GM12878 (cell line): ENCODE results near the gene NT5C2. TPM values are rescaled to one million over a fixed set of nuclear protein-coding genes. Genes with fewer than 3 reads are reported as not detected.

Experiments used
- ATAC-seq: fragments of 200-7000 bp; cut with Tn5 transposase; 3 replicates; pipeline ENCODE4 v1.9.1; 2020; ENCODE audit warnings: mild to moderate bottlenecking, moderate library complexity
- BruUV-seq: library from RNA; stranded (reverse); fragments of 400-500 nt; replicated peaks from 2 replicates; lab custom pipeline; 2021; lab: Mats Ljungman, UMichigan
- CTCF ChIA-PET: fragments of 300-600 bp; sonication (Branson Sonifier 250); formaldehyde crosslinking; extraction: SDS; loops from one replicate; lab custom pipeline; 2021; ENCODE audit warnings: inconsistent platforms; lab: Yijun Ruan, JAX
- POLR2A ChIA-PET: fragments of 350-600 bp; formaldehyde crosslinking; extraction: SDS; loops from one replicate; lab custom pipeline; 2021; ENCODE audit warnings: inconsistent platforms; lab: Charles Lee
- RAD21 ChIA-PET: fragments of 300-600 bp; sonication (Branson Sonifier 250); formaldehyde crosslinking; loops from one replicate; lab custom pipeline; 2023; ENCODE audit warnings: antibody characterized with exemption; ENCODE audit not compliant: unreplicated experiment; lab: Charles Lee
- SMC1A ChIA-PET: fragments of 300-600 bp; sonication (Branson Sonifier 250); formaldehyde crosslinking; loops from one replicate; lab custom pipeline; 2023; ENCODE audit not compliant: unreplicated experiment, uncharacterized antibody; lab: Charles Lee
- DNase-seq: peaks from one replicate; pipeline ENCODE4 v3.0.0-alpha.2; 2011; ENCODE audit warnings: low read depth, low spot score
- FAIRE-seq: peaks from 3 replicates; lab custom pipeline; 2011; peaks lifted over from hg19 to GRCh38; lab: Jason Lieb, UNC
- H2AFZ ChIP-seq: 2 replicates; pipeline ENCODE4 v1.6.0; 2011; ENCODE audit warnings: low read depth, low read length, control low read depth; ENCODE audit not compliant: control insufficient read depth
- H3K27ac ChIP-seq: 2 replicates; pipeline ENCODE4 v1.5.1; 2011; ENCODE audit warnings: control low read depth; ENCODE audit not compliant: control insufficient read depth, insufficient read depth
- H3K27me3 ChIP-seq, 2 experiments: replicated peaks in 1 of 2; 2 replicates each; pipeline versions ENCODE4 v1.6.0 to v1.6.1; 2011; ENCODE audit warnings: low read length in 1 of 2; ENCODE audit not compliant: control insufficient read depth in 2 of 2, insufficient read depth in 2 of 2
- H3K36me3 ChIP-seq, 2 experiments: 2 replicates each; pipeline ENCODE4 v1.5.1; 2011; ENCODE audit warnings: low read length in 1 of 2; ENCODE audit not compliant: control insufficient read depth in 2 of 2, insufficient read depth in 2 of 2
- H3K4me1 ChIP-seq: 2 replicates; pipeline ENCODE4 v1.6.1; 2011; ENCODE audit warnings: mild to moderate bottlenecking, low read length, moderate library complexity, mixed read lengths; ENCODE audit not compliant: control insufficient read depth, insufficient read depth
- H3K4me2 ChIP-seq: 2 replicates; pipeline ENCODE4 v1.6.0; 2011; ENCODE audit warnings: control low read depth; ENCODE audit not compliant: control insufficient read depth, insufficient read depth
- H3K4me3 ChIP-seq: fragments of 200-600 bp; sonication (generic); 2 replicates; pipeline ENCODE4 v1.5.1; 2016
- H3K79me2 ChIP-seq: 2 replicates; pipeline ENCODE4 v1.6.0; 2011; ENCODE audit warnings: low read length; ENCODE audit not compliant: control insufficient read depth, insufficient read depth
- H3K9ac ChIP-seq: 2 replicates; pipeline ENCODE4 v1.8.0; 2011; ENCODE audit warnings: low read length, control low read depth, mixed read lengths; ENCODE audit not compliant: control insufficient read depth, insufficient read depth
- H3K9me3 ChIP-seq: replicated peaks from 3 replicates; pipeline ENCODE4 v1.5.1; 2011; ENCODE audit warnings: mild to moderate bottlenecking, low read length; ENCODE audit not compliant: control insufficient read depth, insufficient read depth
- H4K20me1 ChIP-seq: 2 replicates; pipeline ENCODE4 v1.6.0; 2011; ENCODE audit not compliant: control insufficient read depth, insufficient read depth
- BACH1 ChIP-seq: fragments of 450-650 bp; IDR thresholded peaks from 2 replicates; pipeline ENCODE4 v1.6.1; 2017; ENCODE audit warnings: mild to moderate bottlenecking, borderline replicate concordance
- BCL11A ChIP-seq: IDR thresholded peaks from 2 replicates; pipeline ENCODE4 v1.6.1; 2011; ENCODE audit warnings: low read depth, low read length
- BHLHE40 ChIP-seq, 2 experiments: fragments of 450-650 bp in 1 of 2; IDR thresholded peaks; 2 replicates each; pipeline ENCODE4 v1.6.1; 2011 to 2017; ENCODE audit warnings: low read depth in 2 of 2, borderline replicate concordance in 1 of 2, improper control_type of control experiment in 1 of 2, low read length in 1 of 2, mild to moderate bottlenecking in 1 of 2
- CBFB ChIP-seq: IDR thresholded peaks from 2 replicates; pipeline ENCODE4 v1.6.1; 2016; ENCODE audit warnings: antibody characterized with exemption, low read depth
- CHD4 ChIP-seq: fragments of 200-600 bp; sonication (generic); IDR thresholded peaks from 2 replicates; pipeline ENCODE4 v1.6.1; 2016; ENCODE audit warnings: mild to moderate bottlenecking
- KAT2A ChIP-seq: conservative IDR thresholded peaks from 2 replicates; pipeline ENCODE4 v1.6.1; 2011; ENCODE audit warnings: low read depth, low read length; ENCODE audit not compliant: control insufficient read depth
- KDM1A ChIP-seq: fragments of 200-600 bp; sonication (generic); IDR thresholded peaks from 2 replicates; pipeline ENCODE4 v1.6.1; 2016; ENCODE audit warnings: borderline replicate concordance
- RBBP5 ChIP-seq: fragments of 200-600 bp; sonication (generic); conservative IDR thresholded peaks from 2 replicates; pipeline ENCODE4 v1.6.1; 2016
- RCOR1 ChIP-seq: conservative IDR thresholded peaks from 2 replicates; pipeline ENCODE4 v1.6.1; 2012; ENCODE audit warnings: low read depth, low read length, improper control_type of control experiment
- SMC3 ChIP-seq: IDR thresholded peaks from 2 replicates; pipeline ENCODE4 v1.6.1; 2011; ENCODE audit warnings: low read length, improper control_type of control experiment, borderline replicate concordance
- STAT1 ChIP-seq: fragments of 450-650 bp; conservative IDR thresholded peaks from 2 replicates; pipeline ENCODE4 v1.6.1; 2014; ENCODE audit warnings: antibody characterized with exemption, mild to moderate bottlenecking
- WGBS: methylation state at CpG from one replicate; pipeline ENCODE4 v1.1.6; 2016; ENCODE audit warnings: low lambda C conversion rate; ENCODE audit not compliant: insufficient replicate concordance, insufficient coverage; ENCODE audit errors: missing lambda C conversion rate; 5-methylcytosine and 5-hydroxymethylcytosine counted together
- in situ Hi-C: fragments of 300-500 bp; cut with MboI; formaldehyde crosslinking; loops from 9 replicates; pipeline ENCODE4 v1.14.3; 2018; ENCODE audit warnings: mixed read lengths
- intact Hi-C: fragments of 100-400 bp; cut with micrococcal nuclease; formaldehyde crosslinking; loops from one replicate; pipeline ENCODE4 v1.14.2; 2022; ENCODE audit not compliant: unreplicated experiment
- polyA plus RNA-seq, 11 experiments: library from polyadenylated mRNA; depleted of rRNA in 4 of 11; unstranded in 6 of 11; stranded (reverse) in 5 of 11; fragments of >200 nt; fragmentation: Nextera tagmentation in 4 of 11; fragmentation: Illumina TruSeq in 1 of 11; extraction: Ambion mirVana in 4 of 11; extraction: Trizol in 1 of 11; gene quantifications; 1 replicate in 1 of 11; 2 replicates in 10 of 11; pipeline versions ENCODE4 v1.2.1 to v1.2.3, GENCODE V29; 2011 to 2016; ENCODE audit warnings: inconsistent platforms in 2 of 11, missing spikeins in 2 of 11, low read depth in 1 of 11
- total RNA-seq, 4 experiments: library from RNA; depleted of rRNA in 3 of 4; stranded (reverse); fragments of >200 nt in 3 of 4; fragmentation: Illumina TruSeq in 1 of 4; extraction: Trizol in 1 of 4; gene quantifications; 2 replicates each; pipeline versions ENCODE4 v1.2.1 to v1.2.3, GENCODE V29; 2013 to 2021
- TF ChIP-seq, protein P1 (sequence below): fragments of 450-650 bp; IDR thresholded peaks from 2 replicates; pipeline ENCODE4 v1.6.1; 2017; ENCODE audit warnings: borderline replicate concordance
- TF ChIP-seq, protein P2 (sequence below): fragments of 150-350 bp; IDR thresholded peaks from 2 replicates; pipeline ENCODE4 v1.6.1; 2014; ENCODE audit warnings: mild to moderate bottlenecking, low read depth, low read length
- TF ChIP-seq, protein P3 (sequence below): fragments of 450-650 bp; IDR thresholded peaks from 2 replicates; pipeline ENCODE4 v1.6.1; 2016; ENCODE audit warnings: mild to moderate bottlenecking, moderate library complexity, borderline replicate concordance
- TF ChIP-seq, protein P4 (sequence below): fragments of 450-650 bp; formaldehyde crosslinking; IDR thresholded peaks from 2 replicates; pipeline ENCODE4 v1.5.0; 2022; ENCODE audit warnings: mild to moderate bottlenecking, missing genetic modification characterization

Gene NT5C2
- total and polyA plus RNA-seq, 10 of the 15 experiments (the other 5 are each of a cell fraction or from before 2014, with no cell fraction given): 15.8 to 70.1 (median 56.0) TPM

DNA sequence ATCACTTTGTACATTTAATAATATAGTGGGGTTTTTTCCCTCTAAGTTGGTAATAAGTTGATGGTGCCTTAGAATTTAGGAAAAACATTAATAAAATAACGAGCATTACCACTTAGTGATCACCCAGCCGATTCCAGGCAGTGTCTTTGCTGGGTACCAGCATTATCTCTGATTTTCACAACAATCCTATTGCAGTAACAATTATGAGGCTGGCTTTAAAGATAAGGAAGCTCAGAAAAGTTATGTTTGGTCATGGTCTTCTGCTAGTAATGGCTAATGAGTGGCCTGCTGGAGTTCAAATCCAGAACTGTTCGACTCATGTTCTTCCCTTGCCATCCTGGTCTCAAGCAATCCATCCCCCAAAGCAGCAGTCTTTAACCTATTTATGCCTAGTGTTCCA, 147.1 kb downstream of the NT5C2 start:
- Histone ChIP-seq H3K9me3 (no peaks in the 10 kb centered on the region), H3K27ac (no peak overlapping the region), H2AFZ (no peak overlapping the region), H3K9ac (no peak overlapping the region), H3K36me3 (no peaks in the 10 kb centered on the region), H3K27me3 (no peaks in the 10 kb centered on the region), H4K20me1 (no peaks in the 10 kb centered on the region), H3K79me2 (no peaks in the 10 kb centered on the region), H3K4me3 (no peak overlapping the region), H3K4me2 (no peak overlapping the region), H3K4me1 (no peaks in the 10 kb centered on the region)
- BruUV-seq: no TSS peak
- no peak for ATAC-seq
- DNase-seq: no peak
- POLR2A ChIA-PET: interaction anchor here (0.5 to 0.9 kb wide), 4 partner anchors 10 to 140 kb away, joined by 3 to 7 read pairs (median 5); partner anchors contain the start of gene CNNM2
- intact Hi-C loops: no loop called here
- FAIRE-seq: no peak
- in situ Hi-C loops: no loop called here
- CTCF ChIA-PET: interaction anchor here (1.2 to 1.8 kb wide), 3 partner anchors 128 to 289 kb away, joined by 3 to 5 read pairs (median 4); partner anchors contain the start of gene CNNM2
- SMC1A ChIA-PET: interaction anchor here (0.7 to 1.1 kb wide), 2 partner anchors 21 to 350 kb away, joined by 3 read pairs; no protein-coding TSS in a partner anchor
- RAD21 ChIA-PET: no interaction called here
- WGBS: 97% methylated on average over 3 of the region's 3 CpGs
- TF ChIP-seq KDM1A (no peak), KAT2A (no peak), BACH1 (no peak), BHLHE40 (IDR thresholded peaks at IDR 0.05; ENCODE audit: borderline replicate concordance in 1 of 2, low read depth in 2 of 2, low read length in 1 of 2) (no peak), CBFB (no peak), RCOR1 (no peak), BCL11A (no peak), STAT1 (no peak), SMC3 (no peak), CHD4 (no peak), RBBP5 (no peak)
- TF ChIP-seq, protein P1, sequence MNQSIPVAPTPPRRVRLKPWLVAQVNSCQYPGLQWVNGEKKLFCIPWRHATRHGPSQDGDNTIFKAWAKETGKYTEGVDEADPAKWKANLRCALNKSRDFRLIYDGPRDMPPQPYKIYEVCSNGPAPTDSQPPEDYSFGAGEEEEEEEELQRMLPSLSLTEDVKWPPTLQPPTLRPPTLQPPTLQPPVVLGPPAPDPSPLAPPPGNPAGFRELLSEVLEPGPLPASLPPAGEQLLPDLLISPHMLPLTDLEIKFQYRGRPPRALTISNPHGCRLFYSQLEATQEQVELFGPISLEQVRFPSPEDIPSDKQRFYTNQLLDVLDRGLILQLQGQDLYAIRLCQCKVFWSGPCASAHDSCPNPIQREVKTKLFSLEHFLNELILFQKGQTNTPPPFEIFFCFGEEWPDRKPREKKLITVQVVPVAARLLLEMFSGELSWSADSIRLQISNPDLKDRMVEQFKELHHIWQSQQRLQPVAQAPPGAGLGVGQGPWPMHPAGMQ: no peak
- TF ChIP-seq, protein P2, sequence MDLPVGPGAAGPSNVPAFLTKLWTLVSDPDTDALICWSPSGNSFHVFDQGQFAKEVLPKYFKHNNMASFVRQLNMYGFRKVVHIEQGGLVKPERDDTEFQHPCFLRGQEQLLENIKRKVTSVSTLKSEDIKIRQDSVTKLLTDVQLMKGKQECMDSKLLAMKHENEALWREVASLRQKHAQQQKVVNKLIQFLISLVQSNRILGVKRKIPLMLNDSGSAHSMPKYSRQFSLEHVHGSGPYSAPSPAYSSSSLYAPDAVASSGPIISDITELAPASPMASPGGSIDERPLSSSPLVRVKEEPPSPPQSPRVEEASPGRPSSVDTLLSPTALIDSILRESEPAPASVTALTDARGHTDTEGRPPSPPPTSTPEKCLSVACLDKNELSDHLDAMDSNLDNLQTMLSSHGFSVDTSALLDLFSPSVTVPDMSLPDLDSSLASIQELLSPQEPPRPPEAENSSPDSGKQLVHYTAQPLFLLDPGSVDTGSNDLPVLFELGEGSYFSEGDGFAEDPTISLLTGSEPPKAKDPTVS: no peak
- TF ChIP-seq, protein P3, sequence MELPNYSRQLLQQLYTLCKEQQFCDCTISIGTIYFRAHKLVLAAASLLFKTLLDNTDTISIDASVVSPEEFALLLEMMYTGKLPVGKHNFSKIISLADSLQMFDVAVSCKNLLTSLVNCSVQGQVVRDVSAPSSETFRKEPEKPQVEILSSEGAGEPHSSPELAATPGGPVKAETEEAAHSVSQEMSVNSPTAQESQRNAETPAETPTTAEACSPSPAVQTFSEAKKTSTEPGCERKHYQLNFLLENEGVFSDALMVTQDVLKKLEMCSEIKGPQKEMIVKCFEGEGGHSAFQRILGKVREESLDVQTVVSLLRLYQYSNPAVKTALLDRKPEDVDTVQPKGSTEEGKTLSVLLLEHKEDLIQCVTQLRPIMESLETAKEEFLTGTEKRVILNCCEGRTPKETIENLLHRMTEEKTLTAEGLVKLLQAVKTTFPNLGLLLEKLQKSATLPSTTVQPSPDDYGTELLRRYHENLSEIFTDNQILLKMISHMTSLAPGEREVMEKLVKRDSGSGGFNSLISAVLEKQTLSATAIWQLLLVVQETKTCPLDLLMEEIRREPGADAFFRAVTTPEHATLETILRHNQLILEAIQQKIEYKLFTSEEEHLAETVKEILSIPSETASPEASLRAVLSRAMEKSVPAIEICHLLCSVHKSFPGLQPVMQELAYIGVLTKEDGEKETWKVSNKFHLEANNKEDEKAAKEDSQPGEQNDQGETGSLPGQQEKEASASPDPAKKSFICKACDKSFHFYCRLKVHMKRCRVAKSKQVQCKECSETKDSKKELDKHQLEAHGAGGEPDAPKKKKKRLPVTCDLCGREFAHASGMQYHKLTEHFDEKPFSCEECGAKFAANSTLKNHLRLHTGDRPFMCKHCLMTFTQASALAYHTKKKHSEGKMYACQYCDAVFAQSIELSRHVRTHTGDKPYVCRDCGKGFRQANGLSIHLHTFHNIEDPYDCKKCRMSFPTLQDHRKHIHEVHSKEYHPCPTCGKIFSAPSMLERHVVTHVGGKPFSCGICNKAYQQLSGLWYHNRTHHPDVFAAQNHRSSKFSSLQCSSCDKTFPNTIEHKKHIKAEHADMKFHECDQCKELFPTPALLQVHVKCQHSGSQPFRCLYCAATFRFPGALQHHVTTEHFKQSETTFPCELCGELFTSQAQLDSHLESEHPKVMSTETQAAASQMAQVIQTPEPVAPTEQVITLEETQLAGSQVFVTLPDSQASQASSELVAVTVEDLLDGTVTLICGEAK: no peak
- TF ChIP-seq, protein P4, sequence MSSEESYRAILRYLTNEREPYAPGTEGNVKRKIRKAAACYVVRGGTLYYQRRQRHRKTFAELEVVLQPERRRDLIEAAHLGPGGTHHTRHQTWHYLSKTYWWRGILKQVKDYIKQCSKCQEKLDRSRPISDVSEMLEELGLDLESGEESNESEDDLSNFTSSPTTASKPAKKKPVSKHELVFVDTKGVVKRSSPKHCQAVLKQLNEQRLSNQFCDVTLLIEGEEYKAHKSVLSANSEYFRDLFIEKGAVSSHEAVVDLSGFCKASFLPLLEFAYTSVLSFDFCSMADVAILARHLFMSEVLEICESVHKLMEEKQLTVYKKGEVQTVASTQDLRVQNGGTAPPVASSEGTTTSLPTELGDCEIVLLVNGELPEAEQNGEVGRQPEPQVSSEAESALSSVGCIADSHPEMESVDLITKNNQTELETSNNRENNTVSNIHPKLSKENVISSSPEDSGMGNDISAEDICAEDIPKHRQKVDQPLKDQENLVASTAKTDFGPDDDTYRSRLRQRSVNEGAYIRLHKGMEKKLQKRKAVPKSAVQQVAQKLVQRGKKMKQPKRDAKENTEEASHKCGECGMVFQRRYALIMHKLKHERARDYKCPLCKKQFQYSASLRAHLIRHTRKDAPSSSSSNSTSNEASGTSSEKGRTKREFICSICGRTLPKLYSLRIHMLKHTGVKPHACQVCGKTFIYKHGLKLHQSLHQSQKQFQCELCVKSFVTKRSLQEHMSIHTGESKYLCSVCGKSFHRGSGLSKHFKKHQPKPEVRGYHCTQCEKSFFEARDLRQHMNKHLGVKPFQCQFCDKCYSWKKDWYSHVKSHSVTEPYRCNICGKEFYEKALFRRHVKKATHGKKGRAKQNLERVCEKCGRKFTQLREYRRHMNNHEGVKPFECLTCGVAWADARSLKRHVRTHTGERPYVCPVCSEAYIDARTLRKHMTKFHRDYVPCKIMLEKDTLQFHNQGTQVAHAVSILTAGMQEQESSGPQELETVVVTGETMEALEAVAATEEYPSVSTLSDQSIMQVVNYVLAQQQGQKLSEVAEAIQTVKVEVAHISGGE (CRISPR knock-in tag): no peak
